Breast epithelium (tissue), 3 donors: ENCODE data around the gene CYSLTR2.

ENCODE experiments used
- POLR2AphosphoS5 ChIP-seq, 3 donors: sonication (generic); formaldehyde crosslinking; IDR thresholded peaks; one replicate each; pipeline ENCODE4 v1.6.1; 2017; ENCODE audit warnings: antibody characterized with exemption in 3 of 3
- TF ChIP-seq, protein P1 (sequence below), 3 donors: fragments of 450-650 bp; IDR thresholded peaks; one replicate each; pipeline ENCODE4 v1.5.1; 2016 to 2017; ENCODE audit warnings: antibody characterized with exemption in 3 of 3, mild to moderate bottlenecking in 3 of 3, moderate library complexity in 3 of 3

DNA sequence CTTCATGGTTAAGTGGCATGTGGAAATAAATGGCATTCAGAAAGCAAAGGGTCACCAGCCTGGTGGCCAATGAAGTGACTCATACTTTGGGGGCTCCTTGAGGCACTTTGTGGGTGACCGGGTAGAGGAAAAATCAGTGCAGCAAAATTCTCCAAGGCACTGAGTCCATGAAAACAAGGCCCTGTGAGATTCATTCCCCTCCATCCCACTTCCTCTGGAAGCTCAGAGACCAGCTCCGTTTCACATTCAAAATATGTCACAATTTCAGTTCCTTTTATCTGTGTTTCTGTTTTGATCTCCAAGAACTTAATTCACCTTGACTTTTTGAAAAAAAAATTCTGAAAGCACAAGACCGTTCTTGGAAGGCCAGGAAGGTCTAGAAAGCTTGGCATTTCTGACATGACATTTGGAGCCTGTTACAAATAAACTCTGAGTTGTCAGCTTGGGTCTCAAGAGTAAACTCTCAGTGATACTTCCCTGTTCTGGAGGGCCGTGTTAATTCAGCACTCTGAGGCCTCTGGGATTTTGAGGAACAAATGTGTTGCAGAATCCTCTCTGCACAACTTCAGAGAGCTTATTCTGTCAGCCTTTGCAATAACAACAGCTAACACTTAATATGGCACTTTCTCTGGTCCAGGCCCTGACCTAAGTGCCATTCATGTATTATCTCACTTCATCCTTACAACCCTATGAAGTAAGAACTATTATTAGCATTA, 6.8 kb downstream of the CYSLTR2 start:
- TF ChIP-seq, protein P1, sequence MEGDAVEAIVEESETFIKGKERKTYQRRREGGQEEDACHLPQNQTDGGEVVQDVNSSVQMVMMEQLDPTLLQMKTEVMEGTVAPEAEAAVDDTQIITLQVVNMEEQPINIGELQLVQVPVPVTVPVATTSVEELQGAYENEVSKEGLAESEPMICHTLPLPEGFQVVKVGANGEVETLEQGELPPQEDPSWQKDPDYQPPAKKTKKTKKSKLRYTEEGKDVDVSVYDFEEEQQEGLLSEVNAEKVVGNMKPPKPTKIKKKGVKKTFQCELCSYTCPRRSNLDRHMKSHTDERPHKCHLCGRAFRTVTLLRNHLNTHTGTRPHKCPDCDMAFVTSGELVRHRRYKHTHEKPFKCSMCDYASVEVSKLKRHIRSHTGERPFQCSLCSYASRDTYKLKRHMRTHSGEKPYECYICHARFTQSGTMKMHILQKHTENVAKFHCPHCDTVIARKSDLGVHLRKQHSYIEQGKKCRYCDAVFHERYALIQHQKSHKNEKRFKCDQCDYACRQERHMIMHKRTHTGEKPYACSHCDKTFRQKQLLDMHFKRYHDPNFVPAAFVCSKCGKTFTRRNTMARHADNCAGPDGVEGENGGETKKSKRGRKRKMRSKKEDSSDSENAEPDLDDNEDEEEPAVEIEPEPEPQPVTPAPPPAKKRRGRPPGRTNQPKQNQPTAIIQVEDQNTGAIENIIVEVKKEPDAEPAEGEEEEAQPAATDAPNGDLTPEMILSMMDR (IDR thresholded peaks at IDR 0.05): no peak
- no peak for TF ChIP-seq POLR2AphosphoS5 (IDR thresholded peaks at IDR 0.05)
